GM12874 (cell line): ENCODE data around the gene TSSK2.

Experiments used
- CTCF ChIP-seq: IDR thresholded peaks from 2 replicates; pipeline ENCODE4 v1.5.1; 2011; ENCODE audit warnings: low read depth, mild to moderate bottlenecking, control low read depth, low read length, moderate library complexity; ENCODE audit not compliant: insufficient read depth

The TSSK2 gene

GRCh38 chr22:19138217-19139000 lies 7.3 kb downstream of the TSSK2 start:
- no peak for TF ChIP-seq CTCF

- no peak for TF ChIP-seq CTCF
Observed at GRCh38 chr22:19139001-19139356, 7.9 kb downstream of the TSSK2 start.

- no peak for TF ChIP-seq CTCF
Observed at GRCh38 chr22:19139974-19140373, 8.9 kb downstream of the TSSK2 start.

- no peak for TF ChIP-seq CTCF
Observed at GRCh38 chr22:19142394-19142793, 11.3 kb downstream of the TSSK2 start.

- TF ChIP-seq CTCF = no peak
Observed at GRCh38 chr22:19143212-19143611, 12.1 kb downstream of the TSSK2 start.

GRCh38 chr22:19143967-19144400 lies 12.9 kb downstream of the TSSK2 start:
- TF ChIP-seq CTCF = no peak

GRCh38 chr22:19146215-19146968 lies 15.3 kb downstream of the TSSK2 start:
- TF ChIP-seq CTCF = no peak
